HepG2 (cell line): ENCODE data around the gene SEMA3C. TPM values are rescaled to one million over a fixed set of nuclear protein-coding genes. Genes with fewer than 3 reads are reported as not detected.

Experiments used
- ATAC-seq: fragments of 200-7000 bp; cut with Tn5 transposase; 3 replicates; pipeline ENCODE4 v1.9.1; 2020; ENCODE audit warnings: mild to moderate bottlenecking, moderate library complexity
- BruUV-seq: library from RNA; stranded (reverse); fragments of 400-500 nt; replicated peaks from 2 replicates; lab custom pipeline; 2021; lab: Mats Ljungman, UMichigan
- CTCF ChIA-PET: fragments of 300-600 bp; formaldehyde crosslinking; extraction: SDS; loops from one replicate; lab custom pipeline; 2021; ENCODE audit warnings: low total read pairs, inconsistent platforms, low intra/inter-chr PET ratio; lab: Yijun Ruan, JAX
- POLR2A ChIA-PET: fragments of 350-600 bp; sonication (Branson Sonifier 250); formaldehyde crosslinking; loops from one replicate; lab custom pipeline; 2020; ENCODE audit warnings: antibody characterized with exemption, inconsistent platforms; lab: Yijun Ruan, JAX
- DNase-seq: peaks from one replicate; pipeline ENCODE4 v3.0.0-alpha.2; 2015; ENCODE audit warnings: low spot score
- FAIRE-seq: peaks from 3 replicates; lab custom pipeline; 2011; peaks lifted over from hg19 to GRCh38; lab: Jason Lieb, UNC
- H2AFZ ChIP-seq: one replicate; pipeline ENCODE4 v1.6.1; 2011; ENCODE audit warnings: low read length, inconsistent platforms
- H3K27ac ChIP-seq: fragments of 300-600 bp; 3 replicates; pipeline ENCODE4 v1.8.0; 2011; ENCODE audit warnings: mixed run types, mild to moderate bottlenecking, mixed read lengths, low read length, inconsistent platforms; ENCODE audit not compliant: insufficient read depth; ENCODE audit errors: extremely low read length
- H3K27me3 ChIP-seq, 2 experiments: fragments of 200-600 bp in 1 of 2; 2 replicates in 1 of 2; 3 replicates in 1 of 2; pipeline versions ENCODE4 v1.6.0 to v1.8.0; 2011; ENCODE audit warnings: low read length in 2 of 2, mild to moderate bottlenecking in 2 of 2, moderate library complexity in 2 of 2, inconsistent platforms in 1 of 2; ENCODE audit not compliant: insufficient read depth in 2 of 2, control insufficient read depth in 1 of 2
- H3K36me3 ChIP-seq, 2 experiments: fragments of 200-600 bp in 1 of 2; replicated peaks in 1 of 2; 2 replicates in 1 of 2; 3 replicates in 1 of 2; pipeline versions ENCODE4 v1.5.1 to v1.8.0; 2011; ENCODE audit warnings: low read length in 2 of 2, inconsistent platforms in 1 of 2; ENCODE audit not compliant: insufficient read depth in 2 of 2, control insufficient read depth in 1 of 2
- H3K4me1 ChIP-seq: 2 replicates; pipeline ENCODE4 v1.5.1; 2012; ENCODE audit warnings: low read length, inconsistent platforms; ENCODE audit not compliant: insufficient read depth
- H3K4me2 ChIP-seq: 2 replicates; pipeline ENCODE4 v1.6.0; 2011; ENCODE audit warnings: low read depth, low read length, inconsistent platforms
- H3K4me3 ChIP-seq, 3 experiments: fragments of 200-600 bp in 1 of 3; sonication (generic), shearing (Covaris generic) in 1 of 3; replicated peaks in 1 of 3; 2 replicates each; pipeline ENCODE4 v1.5.1; 2011 to 2016; ENCODE audit warnings: low read length in 3 of 3, inconsistent platforms in 2 of 3, low read depth in 2 of 3, mild to moderate bottlenecking in 2 of 3, control low read depth in 1 of 3, mixed read lengths in 1 of 3; ENCODE audit not compliant: insufficient read depth in 1 of 3
- H3K79me2 ChIP-seq: one replicate; pipeline ENCODE4 v1.6.1; 2011; ENCODE audit warnings: low read length, inconsistent platforms; ENCODE audit not compliant: insufficient read depth
- H3K9ac ChIP-seq: 2 replicates; pipeline ENCODE4 v1.6.0; 2011; ENCODE audit warnings: mild to moderate bottlenecking, low read depth, low read length, inconsistent platforms; ENCODE audit not compliant: insufficient read depth
- H3K9me3 ChIP-seq: 2 replicates; pipeline ENCODE4 v1.5.1; 2012; ENCODE audit warnings: mild to moderate bottlenecking, low read length
- H4K20me1 ChIP-seq: 2 replicates; pipeline ENCODE4 v1.6.0; 2011; ENCODE audit warnings: inconsistent platforms, mild to moderate bottlenecking, low read length, moderate library complexity; ENCODE audit not compliant: insufficient read depth
- ADNP ChIP-seq: sonication (generic); formaldehyde crosslinking; IDR thresholded peaks from 2 replicates; pipeline ENCODE4 v1.4.0; 2020; ENCODE audit warnings: missing genetic modification reagents
- ATF7 ChIP-seq, 2 experiments: fragments of 450-650 bp in 1 of 2; sonication (generic) in 1 of 2; formaldehyde crosslinking in 1 of 2; IDR thresholded peaks; 2 replicates each; pipeline versions ENCODE4 v1.4.0 to v1.6.1; 2016 to 2020; ENCODE audit warnings: antibody characterized with exemption in 1 of 2, mild to moderate bottlenecking in 1 of 2, missing genetic modification reagents in 1 of 2
- ATRX ChIP-seq: sonication (generic); formaldehyde crosslinking; IDR thresholded peaks from 2 replicates; pipeline ENCODE4 v1.4.0; 2020; ENCODE audit warnings: missing genetic modification reagents, borderline replicate concordance
- CHD4 ChIP-seq: fragments of 200-600 bp; sonication (generic); IDR thresholded peaks from 2 replicates; pipeline ENCODE4 v1.7.0; 2017; ENCODE audit warnings: mild to moderate bottlenecking, low read length, borderline replicate concordance
- EP300 ChIP-seq, 3 experiments: sonication (generic) in 1 of 3; formaldehyde crosslinking in 1 of 3; IDR thresholded peaks; 2 replicates each; pipeline versions ENCODE4 v1.5.1 to v1.6.1; 2011 to 2020; ENCODE audit warnings: low read depth in 2 of 3, low read length in 2 of 3, borderline replicate concordance in 1 of 3, improper control_type of control experiment in 1 of 3, mild to moderate bottlenecking in 1 of 3, missing genetic modification reagents in 1 of 3, moderate library complexity in 1 of 3
- FLYWCH1 ChIP-seq: sonication (generic); formaldehyde crosslinking; IDR thresholded peaks from 2 replicates; pipeline ENCODE4 v1.8.1; 2023; ENCODE audit warnings: mild to moderate bottlenecking, missing genetic modification reagents
- HDAC1 ChIP-seq: sonication (generic); formaldehyde crosslinking; IDR thresholded peaks from 2 replicates; pipeline ENCODE4 v1.5.1; 2020; ENCODE audit warnings: mild to moderate bottlenecking, missing genetic modification reagents
- NFKB2 ChIP-seq: sonication (generic); formaldehyde crosslinking; IDR thresholded peaks from 2 replicates; pipeline ENCODE4 v1.4.0; 2020; ENCODE audit warnings: missing genetic modification reagents, borderline replicate concordance
- NFRKB ChIP-seq: fragments of 450-650 bp; IDR thresholded peaks from 2 replicates; pipeline ENCODE4 v1.6.1; 2017
- PCBP1 ChIP-seq: fragments of 200-400 bp; formaldehyde crosslinking; IDR thresholded peaks from 2 replicates; pipeline ENCODE4 v1.6.1; 2017; ENCODE audit warnings: mild to moderate bottlenecking, low read depth, low read length, borderline replicate concordance
- SALL2 ChIP-seq: sonication (generic); formaldehyde crosslinking; IDR thresholded peaks from 2 replicates; pipeline ENCODE4 v1.8.1; 2023; ENCODE audit warnings: mild to moderate bottlenecking, missing genetic modification reagents, inconsistent platforms
- TCF7 ChIP-seq: sonication (generic); IDR thresholded peaks from 2 replicates; pipeline ENCODE4 v1.6.1; 2016; ENCODE audit warnings: antibody characterized with exemption, low read depth
- ZNF253 ChIP-seq: sonication (generic); formaldehyde crosslinking; IDR thresholded peaks from 2 replicates; pipeline ENCODE4 v1.8.0; 2022; ENCODE audit warnings: mild to moderate bottlenecking, missing genetic modification reagents, borderline replicate concordance
- ZNF274 ChIP-seq: sonication (generic); formaldehyde crosslinking; IDR thresholded peaks from 2 replicates; pipeline ENCODE4 v1.5.1; 2020; ENCODE audit warnings: mild to moderate bottlenecking, missing genetic modification reagents
- ZNF629 ChIP-seq: sonication (generic); formaldehyde crosslinking; conservative IDR thresholded peaks from 2 replicates; pipeline ENCODE4 v1.5.0; 2020; ENCODE audit warnings: missing genetic modification reagents
- ZNF703 ChIP-seq: sonication (generic); formaldehyde crosslinking; IDR thresholded peaks from 2 replicates; pipeline ENCODE4 v1.5.1; 2020; ENCODE audit warnings: missing genetic modification reagents, mild to moderate bottlenecking, moderate library complexity, borderline replicate concordance
- WGBS: methylation state at CpG from one replicate; pipeline ENCODE4 v1.1.6; 2017; ENCODE audit warnings: low lambda C conversion rate; 5-methylcytosine and 5-hydroxymethylcytosine counted together
- in situ Hi-C: cut with HindIII; loops from 2 replicates; pipeline ENCODE4 v1.10.0; 2017; ENCODE audit warnings: low pct_unique_long_range_greater_than_20kb; ENCODE audit not compliant: extremely low pct_ligation_motif_present
- intact Hi-C: fragments of 100-400 bp; cut with micrococcal nuclease; formaldehyde crosslinking; loops from one replicate; pipeline ENCODE4 v1.10.0; 2022; ENCODE audit not compliant: unreplicated experiment
- polyA plus RNA-seq, 8 experiments: library from polyadenylated mRNA; depleted of rRNA in 3 of 8; stranded (reverse) in 7 of 8; unstranded in 1 of 8; fragments of >200 nt; fragmentation: Illumina TruSeq in 4 of 8; extraction: Trizol in 4 of 8; gene quantifications; 2 replicates each; pipeline versions ENCODE4 v1.2.1 to v1.2.3, GENCODE V29; 2011 to 2016; ENCODE audit warnings: low read depth in 4 of 8, missing spikeins in 1 of 8, mixed read lengths in 1 of 8; ENCODE audit not compliant: insufficient read depth in 1 of 8
- total RNA-seq, 5 experiments: library from RNA; depleted of rRNA; stranded (reverse); fragments of >200 nt; fragmentation: Illumina TruSeq; extraction: Trizol; gene quantifications; 2 replicates each; pipeline ENCODE4 v1.2.3, GENCODE V29; 2016; ENCODE audit warnings: low read depth in 1 of 5
- TF ChIP-seq, protein P1 (sequence below): sonication (generic); formaldehyde crosslinking; IDR thresholded peaks from 2 replicates; pipeline ENCODE4 v1.8.1; 2022; ENCODE audit warnings: mild to moderate bottlenecking, missing genetic modification reagents
- TF ChIP-seq, protein P2 (sequence below): IDR thresholded peaks from 2 replicates; pipeline ENCODE4 v1.6.1; 2016; ENCODE audit warnings: missing genetic modification reagents, missing compliant biosample characterization
- TF ChIP-seq, protein P3 (sequence below): sonication (generic); formaldehyde crosslinking; IDR thresholded peaks from 2 replicates; pipeline ENCODE4 v1.4.0; 2020; ENCODE audit warnings: mild to moderate bottlenecking, missing genetic modification reagents
- TF ChIP-seq, protein P4 (sequence below): sonication (generic); formaldehyde crosslinking; IDR thresholded peaks from 2 replicates; pipeline ENCODE4 v1.4.0; 2020; ENCODE audit warnings: missing genetic modification reagents, borderline replicate concordance

Gene SEMA3C
- total and polyA plus RNA-seq, 2 of the 13 experiments (the other 11 are each of a cell fraction or from before 2014, with no cell fraction given): 0.05 to 0.13 TPM

DNA sequence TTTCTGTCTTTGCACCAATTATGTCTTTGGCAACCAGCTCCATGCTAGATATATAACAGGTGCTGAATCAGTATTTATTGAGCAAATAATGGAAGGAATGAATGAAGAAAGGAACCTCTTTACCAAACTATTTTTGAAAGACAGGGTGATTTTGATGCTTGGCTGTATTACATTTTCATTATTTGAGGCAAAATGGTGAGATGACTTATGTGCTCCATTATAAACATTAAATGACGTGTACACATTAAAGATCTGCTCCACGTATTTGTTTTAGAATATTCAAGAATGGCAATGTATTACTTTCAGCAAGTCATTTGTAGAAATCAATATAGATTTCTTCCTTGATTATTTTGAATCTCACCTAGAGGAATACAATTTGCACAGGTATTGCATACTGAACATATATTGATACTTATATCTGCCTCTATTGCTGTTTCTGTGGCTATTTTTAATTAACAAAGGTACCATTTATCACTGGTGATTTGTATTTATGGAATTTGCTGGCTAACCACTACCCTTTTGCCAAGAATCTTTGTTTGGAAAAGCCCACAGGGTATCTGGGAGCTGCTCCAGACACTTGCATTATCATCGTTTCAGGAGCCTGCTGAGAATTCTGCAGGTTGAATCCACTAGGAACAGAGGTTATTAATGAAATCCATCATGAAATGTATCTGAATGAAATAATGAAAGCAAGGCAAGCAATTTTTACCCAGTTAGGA, 92.2 kb downstream of the SEMA3C start:
- POLR2A ChIA-PET: no interaction called here

More for the DNA sequence above, 92.2 kb downstream of the SEMA3C start:
- Histone ChIP-seq H3K9me3 (no peaks in the 10 kb centered on the region), H2AFZ (no peak overlapping the region), H3K27ac (no peak overlapping the region), H3K4me3 (no peak overlapping the region), H4K20me1 (no peaks in the 10 kb centered on the region), H3K4me2 (no peak overlapping the region), H3K79me2 (no peaks in the 10 kb centered on the region), H3K9ac (no peak overlapping the region), H3K4me1 (no peaks in the 10 kb centered on the region), H3K36me3 (no peaks in the 10 kb centered on the region), H3K27me3 (no peaks in the 10 kb centered on the region)
- in situ Hi-C loops (no loop called here), intact Hi-C loops (no loop called here)
- ATAC-seq (no peak), DNase-seq (no peak), FAIRE-seq (no peak)
- BruUV-seq: no TSS peak
- no peak for TF ChIP-seq ZNF629 (CRISPR knock-in tag)
- no peak for TF ChIP-seq HDAC1 (CRISPR knock-in tag)
- TF ChIP-seq FLYWCH1: no peak
- TF ChIP-seq ATF7 (IDR thresholded peaks at IDR 0.05): no peak
- TF ChIP-seq ATF7 (CRISPR knock-in tag; IDR thresholded peaks at IDR 0.05): no peak
- no peak for TF ChIP-seq ATRX (CRISPR knock-in tag)
- no peak for TF ChIP-seq PCBP1
- TF ChIP-seq, protein P1, sequence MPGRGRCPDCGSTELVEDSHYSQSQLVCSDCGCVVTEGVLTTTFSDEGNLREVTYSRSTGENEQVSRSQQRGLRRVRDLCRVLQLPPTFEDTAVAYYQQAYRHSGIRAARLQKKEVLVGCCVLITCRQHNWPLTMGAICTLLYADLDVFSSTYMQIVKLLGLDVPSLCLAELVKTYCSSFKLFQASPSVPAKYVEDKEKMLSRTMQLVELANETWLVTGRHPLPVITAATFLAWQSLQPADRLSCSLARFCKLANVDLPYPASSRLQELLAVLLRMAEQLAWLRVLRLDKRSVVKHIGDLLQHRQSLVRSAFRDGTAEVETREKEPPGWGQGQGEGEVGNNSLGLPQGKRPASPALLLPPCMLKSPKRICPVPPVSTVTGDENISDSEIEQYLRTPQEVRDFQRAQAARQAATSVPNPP (CRISPR knock-in tag): no peak
- no peak for TF ChIP-seq ZNF253
- TF ChIP-seq NFKB2 (CRISPR knock-in tag): no peak
- no peak for TF ChIP-seq CHD4
- TF ChIP-seq NFRKB: no peak
- no peak for TF ChIP-seq ZNF274 (CRISPR knock-in tag)
- no peak for TF ChIP-seq SALL2 (CRISPR knock-in tag)
- TF ChIP-seq ZNF703 (CRISPR knock-in tag): no peak
- TF ChIP-seq EP300 (IDR thresholded peaks at IDR 0.05; ENCODE audit: low read depth in 2 of 2, low read length in 2 of 2): no peak
- no peak for TF ChIP-seq EP300 (CRISPR knock-in tag; IDR thresholded peaks at IDR 0.05; ENCODE audit: borderline replicate concordance)
- TF ChIP-seq, protein P2, sequence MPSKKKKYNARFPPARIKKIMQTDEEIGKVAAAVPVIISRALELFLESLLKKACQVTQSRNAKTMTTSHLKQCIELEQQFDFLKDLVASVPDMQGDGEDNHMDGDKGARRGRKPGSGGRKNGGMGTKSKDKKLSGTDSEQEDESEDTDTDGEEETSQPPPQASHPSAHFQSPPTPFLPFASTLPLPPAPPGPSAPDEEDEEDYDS: no peak
- TF ChIP-seq ADNP (CRISPR knock-in tag): no peak
- TF ChIP-seq, protein P3, sequence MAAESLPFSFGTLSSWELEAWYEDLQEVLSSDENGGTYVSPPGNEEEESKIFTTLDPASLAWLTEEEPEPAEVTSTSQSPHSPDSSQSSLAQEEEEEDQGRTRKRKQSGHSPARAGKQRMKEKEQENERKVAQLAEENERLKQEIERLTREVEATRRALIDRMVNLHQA (CRISPR knock-in tag): no peak
- TF ChIP-seq, protein P4, sequence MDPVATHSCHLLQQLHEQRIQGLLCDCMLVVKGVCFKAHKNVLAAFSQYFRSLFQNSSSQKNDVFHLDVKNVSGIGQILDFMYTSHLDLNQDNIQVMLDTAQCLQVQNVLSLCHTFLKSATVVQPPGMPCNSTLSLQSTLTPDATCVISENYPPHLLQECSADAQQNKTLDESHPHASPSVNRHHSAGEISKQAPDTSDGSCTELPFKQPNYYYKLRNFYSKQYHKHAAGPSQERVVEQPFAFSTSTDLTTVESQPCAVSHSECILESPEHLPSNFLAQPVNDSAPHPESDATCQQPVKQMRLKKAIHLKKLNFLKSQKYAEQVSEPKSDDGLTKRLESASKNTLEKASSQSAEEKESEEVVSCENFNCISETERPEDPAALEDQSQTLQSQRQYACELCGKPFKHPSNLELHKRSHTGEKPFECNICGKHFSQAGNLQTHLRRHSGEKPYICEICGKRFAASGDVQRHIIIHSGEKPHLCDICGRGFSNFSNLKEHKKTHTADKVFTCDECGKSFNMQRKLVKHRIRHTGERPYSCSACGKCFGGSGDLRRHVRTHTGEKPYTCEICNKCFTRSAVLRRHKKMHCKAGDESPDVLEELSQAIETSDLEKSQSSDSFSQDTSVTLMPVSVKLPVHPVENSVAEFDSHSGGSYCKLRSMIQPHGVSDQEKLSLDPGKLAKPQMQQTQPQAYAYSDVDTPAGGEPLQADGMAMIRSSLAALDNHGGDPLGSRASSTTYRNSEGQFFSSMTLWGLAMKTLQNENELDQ (CRISPR knock-in tag): no peak
- TF ChIP-seq TCF7: no peak
- 31% methylated on average over 3 of the region's 3 CpGs for WGBS
- CTCF ChIA-PET: no interaction called here
